ENCODE results near the gene NKX6-1.

NKX6-1 gene

DNA sequence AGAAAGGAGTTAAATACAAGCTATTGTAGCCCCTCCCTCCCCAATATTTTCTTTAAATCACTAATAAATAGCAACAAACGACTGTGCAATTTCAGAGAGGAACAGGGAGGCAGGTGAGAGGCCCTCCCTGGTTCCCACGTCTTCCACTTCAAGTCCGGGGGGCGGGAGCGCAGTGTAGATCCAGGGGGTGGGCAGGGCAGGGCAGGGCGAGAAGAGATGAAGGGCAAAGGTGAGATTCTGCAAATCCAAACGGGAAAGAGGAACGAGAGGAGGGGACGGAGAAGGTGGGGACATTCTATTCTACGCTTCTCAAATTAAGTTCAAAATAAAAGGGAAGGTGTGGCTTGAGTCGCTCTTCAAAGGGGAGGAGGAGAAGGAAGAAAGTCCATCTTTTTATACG lies 6.8 kb downstream of the NKX6-1 start:
- no peaks in the 10 kb centered on the region for H3K9me2 ChIP-seq (replicated peaks; ENCODE audit: control insufficient read depth, low read length)
- H3K4me2 ChIP-seq (ENCODE audit: low read length), result no peak overlapping the region
- no peaks in the 10 kb centered on the region for H3K79me2 ChIP-seq (ENCODE audit: control insufficient read depth, low read length)
- TF ChIP-seq, protein P1, sequence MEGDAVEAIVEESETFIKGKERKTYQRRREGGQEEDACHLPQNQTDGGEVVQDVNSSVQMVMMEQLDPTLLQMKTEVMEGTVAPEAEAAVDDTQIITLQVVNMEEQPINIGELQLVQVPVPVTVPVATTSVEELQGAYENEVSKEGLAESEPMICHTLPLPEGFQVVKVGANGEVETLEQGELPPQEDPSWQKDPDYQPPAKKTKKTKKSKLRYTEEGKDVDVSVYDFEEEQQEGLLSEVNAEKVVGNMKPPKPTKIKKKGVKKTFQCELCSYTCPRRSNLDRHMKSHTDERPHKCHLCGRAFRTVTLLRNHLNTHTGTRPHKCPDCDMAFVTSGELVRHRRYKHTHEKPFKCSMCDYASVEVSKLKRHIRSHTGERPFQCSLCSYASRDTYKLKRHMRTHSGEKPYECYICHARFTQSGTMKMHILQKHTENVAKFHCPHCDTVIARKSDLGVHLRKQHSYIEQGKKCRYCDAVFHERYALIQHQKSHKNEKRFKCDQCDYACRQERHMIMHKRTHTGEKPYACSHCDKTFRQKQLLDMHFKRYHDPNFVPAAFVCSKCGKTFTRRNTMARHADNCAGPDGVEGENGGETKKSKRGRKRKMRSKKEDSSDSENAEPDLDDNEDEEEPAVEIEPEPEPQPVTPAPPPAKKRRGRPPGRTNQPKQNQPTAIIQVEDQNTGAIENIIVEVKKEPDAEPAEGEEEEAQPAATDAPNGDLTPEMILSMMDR (IDR thresholded peaks at IDR 0.05; ENCODE audit: low read depth, low read length, poor library complexity, severe bottlenecking), result no peak
- no peak for TF ChIP-seq EZH2phosphoT487 (IDR thresholded peaks at IDR 0.05; ENCODE audit: borderline replicate concordance, low read length)
- no peaks in the 10 kb centered on the region for H3K4me1 ChIP-seq (ENCODE audit: control insufficient read depth, low read length)
- no peak overlapping the region for H3K27ac ChIP-seq (ENCODE audit: low read depth, low read length)
- H3K27me3 ChIP-seq (ENCODE audit: control insufficient read depth, low read length), result no peaks in the 10 kb centered on the region
- H4K20me1 ChIP-seq (ENCODE audit: control insufficient read depth, insufficient read depth, low read depth, low read length), result no peaks in the 10 kb centered on the region
- no peaks in the 10 kb centered on the region for H3F3A ChIP-seq (ENCODE audit: control insufficient read depth, insufficient read depth)
- H3K36me3 ChIP-seq (ENCODE audit: control insufficient read depth, low read length), result no peaks in the 10 kb centered on the region
- no peak overlapping the region for H3K4me3 ChIP-seq (ENCODE audit: low read length)
- H3K9me3 ChIP-seq (ENCODE audit: control insufficient read depth, insufficient read depth, low read length), result peaks cover 3% of the 10 kb centered on the region; the same call in 1 of the 2 replicates

DNA sequence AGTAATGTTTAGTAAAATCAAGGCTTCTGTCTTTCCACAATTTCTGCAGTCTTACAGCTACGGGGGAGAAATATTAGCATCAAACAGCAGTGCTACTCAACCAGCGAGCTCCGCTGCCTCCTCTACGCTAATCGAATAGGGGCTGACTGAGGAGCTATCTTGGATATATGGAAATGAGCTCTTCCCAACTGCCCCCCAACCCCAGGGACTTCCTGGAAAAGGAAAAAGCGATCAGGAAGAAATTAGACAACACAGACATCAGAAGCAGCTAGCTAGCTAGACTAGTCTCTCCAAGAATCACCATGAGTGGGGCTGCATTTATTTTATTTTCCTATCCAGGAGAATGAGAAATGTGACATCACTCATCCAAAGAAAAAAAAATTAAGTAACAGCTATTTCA lies 7.6 kb downstream of the NKX6-1 start:
- H3K4me3 ChIP-seq (ENCODE audit: low read length), result no peak overlapping the region
- no peaks in the 10 kb centered on the region for H3K9me3 ChIP-seq (ENCODE audit: control insufficient read depth, insufficient read depth, low read length)
- no peak overlapping the region for H3K4me2 ChIP-seq (ENCODE audit: low read length)
- no peaks in the 10 kb centered on the region for H3K9me2 ChIP-seq (replicated peaks; ENCODE audit: control insufficient read depth, low read length)
- TF ChIP-seq EZH2phosphoT487 (IDR thresholded peaks at IDR 0.05; ENCODE audit: borderline replicate concordance, low read length), result no peak
- TF ChIP-seq, protein P1 (IDR thresholded peaks at IDR 0.05; ENCODE audit: low read depth, low read length, poor library complexity, severe bottlenecking), result no peak
- no peak overlapping the region for H3K27ac ChIP-seq (ENCODE audit: low read depth, low read length)
- H4K20me1 ChIP-seq (ENCODE audit: control insufficient read depth, insufficient read depth, low read depth, low read length), result no peaks in the 10 kb centered on the region
- no peaks in the 10 kb centered on the region for H3F3A ChIP-seq (ENCODE audit: control insufficient read depth, insufficient read depth)
- no peaks in the 10 kb centered on the region for H3K79me2 ChIP-seq (ENCODE audit: control insufficient read depth, low read length)
- no peaks in the 10 kb centered on the region for H3K4me1 ChIP-seq (ENCODE audit: control insufficient read depth, low read length)
- H3K27me3 ChIP-seq (ENCODE audit: control insufficient read depth, low read length), result no peaks in the 10 kb centered on the region
- H3K36me3 ChIP-seq (ENCODE audit: control insufficient read depth, low read length), result no peaks in the 10 kb centered on the region

DNA sequence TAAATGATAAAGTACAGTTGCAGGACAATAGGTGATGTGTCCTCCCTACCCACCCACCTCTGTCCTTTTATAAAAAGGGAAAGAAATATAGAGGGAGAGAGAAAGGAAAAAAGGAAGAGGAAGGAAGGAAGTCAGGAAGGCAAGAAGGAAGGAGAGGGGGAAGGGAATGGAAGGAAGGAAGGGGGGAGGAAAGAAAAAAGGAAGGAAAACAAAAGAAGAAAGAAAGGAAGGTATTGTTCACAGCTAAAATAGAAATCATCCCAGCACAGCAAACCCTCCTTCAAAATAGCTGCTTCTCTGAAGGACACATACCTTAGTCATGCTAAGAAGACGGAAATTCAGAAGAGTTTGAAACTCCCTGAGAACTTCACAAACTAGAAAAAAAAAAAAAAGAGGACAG lies 8.4 kb downstream of the NKX6-1 start:
- no peak for TF ChIP-seq EZH2phosphoT487 (IDR thresholded peaks at IDR 0.05; ENCODE audit: borderline replicate concordance, low read length)
- TF ChIP-seq, protein P1 (IDR thresholded peaks at IDR 0.05; ENCODE audit: low read depth, low read length, poor library complexity, severe bottlenecking), result no peak
- no peaks in the 10 kb centered on the region for H3K79me2 ChIP-seq (ENCODE audit: control insufficient read depth, low read length)
- no peak overlapping the region for H3K27ac ChIP-seq (ENCODE audit: low read depth, low read length)
- no peaks in the 10 kb centered on the region for H3F3A ChIP-seq (ENCODE audit: control insufficient read depth, insufficient read depth)
- no peak overlapping the region for H3K4me3 ChIP-seq (ENCODE audit: low read length)
- no peaks in the 10 kb centered on the region for H3K9me3 ChIP-seq (ENCODE audit: control insufficient read depth, insufficient read depth, low read length)
- no peaks in the 10 kb centered on the region for H3K36me3 ChIP-seq (ENCODE audit: control insufficient read depth, low read length)
- H3K4me2 ChIP-seq (ENCODE audit: low read length), result no peak overlapping the region
- no peaks in the 10 kb centered on the region for H3K4me1 ChIP-seq (ENCODE audit: control insufficient read depth, low read length)
- no peaks in the 10 kb centered on the region for H4K20me1 ChIP-seq (ENCODE audit: control insufficient read depth, insufficient read depth, low read depth, low read length)
- H3K9me2 ChIP-seq (replicated peaks; ENCODE audit: control insufficient read depth, low read length), result no peaks in the 10 kb centered on the region
- no peaks in the 10 kb centered on the region for H3K27me3 ChIP-seq (ENCODE audit: control insufficient read depth, low read length)

DNA sequence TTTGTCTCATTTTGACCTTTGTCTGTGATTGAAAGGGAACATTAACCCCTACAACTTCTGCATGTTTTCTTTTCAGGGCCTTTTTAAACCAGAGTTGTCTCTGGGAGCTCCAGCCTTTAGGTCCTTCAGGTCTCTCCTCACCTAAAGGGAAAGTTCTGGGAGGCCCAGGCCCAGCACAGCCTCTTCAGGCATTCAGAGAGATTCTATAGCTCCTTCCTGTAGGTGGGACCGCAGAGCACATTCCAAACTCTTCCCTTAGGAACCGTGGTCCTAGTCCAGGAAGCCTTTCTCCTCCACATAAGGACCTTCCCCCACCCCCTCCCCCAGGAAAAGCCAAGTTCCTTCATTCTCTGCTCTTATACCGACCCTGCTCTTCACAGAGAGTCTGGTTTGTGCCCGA lies 14.9 kb downstream of the NKX6-1 start:
- H3K36me3 ChIP-seq (ENCODE audit: control insufficient read depth, low read length), result no peaks in the 10 kb centered on the region
- TF ChIP-seq, protein P1 (IDR thresholded peaks at IDR 0.05; ENCODE audit: low read depth, low read length, poor library complexity, severe bottlenecking), result no peak
- no peak for TF ChIP-seq EZH2phosphoT487 (IDR thresholded peaks at IDR 0.05; ENCODE audit: borderline replicate concordance, low read length)
- H4K20me1 ChIP-seq (ENCODE audit: control insufficient read depth, insufficient read depth, low read depth, low read length), result no peaks in the 10 kb centered on the region
- no peak overlapping the region for H3K27ac ChIP-seq (ENCODE audit: low read depth, low read length)
- H3K9me3 ChIP-seq (ENCODE audit: control insufficient read depth, insufficient read depth, low read length), result peaks cover 8% of the 10 kb centered on the region; the same call in 1 of the 2 replicates
- no peaks in the 10 kb centered on the region for H3K27me3 ChIP-seq (ENCODE audit: control insufficient read depth, low read length)
- H3K4me1 ChIP-seq (ENCODE audit: control insufficient read depth, low read length), result no peaks in the 10 kb centered on the region
- H3K79me2 ChIP-seq (ENCODE audit: control insufficient read depth, low read length), result no peaks in the 10 kb centered on the region
- no peak overlapping the region for H3K4me3 ChIP-seq (ENCODE audit: low read length)
- no peaks in the 10 kb centered on the region for H3K9me2 ChIP-seq (replicated peaks; ENCODE audit: control insufficient read depth, low read length)
- no peaks in the 10 kb centered on the region for H3F3A ChIP-seq (ENCODE audit: control insufficient read depth, insufficient read depth)
- no peak overlapping the region for H3K4me2 ChIP-seq (ENCODE audit: low read length)
